HG03469 (cell line): ENCODE data around the gene TELO2.

Experiments used
- ATAC-seq: cut with Tn5 transposase; IDR thresholded peaks from one replicate; pipeline ENCODE4 v1.9.1; 2021; ENCODE audit warnings: mild to moderate bottlenecking, moderate library complexity, moderate number of reproducible peaks; ENCODE audit not compliant: unreplicated experiment

Gene TELO2

GRCh38 chr16:1550069-1550468 lies 56.9 kb downstream of the TELO2 start:
- no peak for ATAC-seq

- no peak for ATAC-seq
Observed at GRCh38 chr16:1550696-1551095, 57.5 kb downstream of the TELO2 start.

DNA sequence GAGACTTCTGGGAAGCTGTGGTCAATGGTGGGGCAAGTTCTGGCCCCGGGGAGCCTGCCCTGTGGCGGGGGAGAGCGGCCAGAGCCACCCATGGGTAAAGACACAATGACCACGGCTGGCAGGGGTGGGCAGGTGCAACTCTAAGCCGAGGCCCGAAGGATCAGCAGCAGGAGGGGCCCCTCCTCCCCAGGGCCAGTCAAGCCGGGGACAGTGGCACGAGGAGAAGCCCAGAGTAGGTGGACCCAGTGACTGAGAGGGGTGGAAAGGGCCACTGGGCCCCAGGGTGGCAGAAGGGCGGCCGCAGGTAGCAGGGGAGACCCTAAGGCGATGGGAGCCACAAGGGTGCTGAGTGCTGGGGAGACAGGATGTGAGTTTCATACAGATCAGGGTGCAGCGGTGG lies 58.0 kb downstream of the TELO2 start:
- no peak for ATAC-seq

DNA sequence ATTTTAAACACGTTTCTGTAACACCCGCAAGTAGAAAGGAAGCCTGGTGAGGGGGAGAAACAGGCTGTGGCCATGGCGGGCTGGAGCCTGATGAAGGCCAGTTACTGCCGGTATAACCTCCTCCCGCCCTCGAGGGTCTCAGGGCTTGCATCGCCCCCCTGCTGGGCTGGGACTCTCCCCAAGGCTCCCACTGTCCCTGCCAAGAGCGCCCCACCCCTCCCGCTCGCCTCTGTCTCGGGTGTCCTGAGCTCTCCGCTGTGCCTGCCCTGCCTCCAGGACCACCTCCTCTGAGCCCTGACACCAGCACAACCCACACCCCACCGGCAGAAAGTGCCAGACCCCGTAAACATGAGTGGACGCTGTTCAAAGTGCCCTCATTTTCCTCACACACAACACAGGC lies 59.0 kb downstream of the TELO2 start:
- no peak for ATAC-seq

GRCh38 chr16:1553946-1554825 lies 61.0 kb downstream of the TELO2 start:
- ATAC-seq = no peak

DNA sequence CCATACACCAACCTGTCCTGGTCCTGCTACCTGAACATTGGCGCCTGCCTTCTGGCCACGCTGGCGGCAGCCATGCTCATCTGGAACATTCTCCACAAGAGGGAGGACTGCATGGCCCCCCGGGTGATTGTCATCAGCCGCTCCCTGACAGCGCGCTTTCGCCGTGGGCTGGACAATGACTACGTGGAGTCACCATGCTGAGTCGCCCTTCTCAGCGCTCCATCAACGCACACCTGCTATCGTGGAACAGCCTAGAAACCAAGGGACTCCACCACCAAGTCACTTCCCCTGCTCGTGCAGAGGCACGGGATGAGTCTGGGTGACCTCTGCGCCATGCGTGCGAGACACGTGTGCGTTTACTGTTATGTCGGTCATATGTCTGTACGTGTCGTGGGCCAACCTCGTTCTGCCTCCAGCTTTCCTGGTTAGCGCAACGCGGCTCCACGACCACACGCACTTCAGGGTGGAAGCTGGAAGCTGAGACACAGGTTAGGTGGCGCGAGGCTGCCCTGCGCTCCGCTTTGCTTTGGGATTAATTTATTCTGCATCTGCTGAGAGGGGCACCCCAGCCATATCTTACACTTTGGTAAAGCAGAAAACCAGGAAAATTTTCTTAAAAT lies 61.8 kb downstream of the TELO2 start:
- no peak for ATAC-seq

- no peak for ATAC-seq
Observed at GRCh38 chr16:1556254-1556653, 63.1 kb downstream of the TELO2 start.

- no peak for ATAC-seq
Observed at GRCh38 chr16:1557074-1557473, 63.9 kb downstream of the TELO2 start.

GRCh38 chr16:1557576-1557975 lies 64.4 kb downstream of the TELO2 start:
- no peak for ATAC-seq

GRCh38 chr16:1559446-1559975 lies 66.4 kb downstream of the TELO2 start:
- ATAC-seq = no peak
